SH-SY5Y (cell line): ENCODE results near the gene POU3F1.

Source experiments
- GATA2 ChIP-seq: IDR thresholded peaks from 2 replicates; pipeline ENCODE4 v1.6.1; 2011; ENCODE audit warnings: mild to moderate bottlenecking, low read depth, low read length
- GATA3 ChIP-seq: IDR thresholded peaks from 2 replicates; pipeline ENCODE4 v1.6.1; 2011; ENCODE audit warnings: low read depth, mild to moderate bottlenecking, low read length, moderate library complexity

The POU3F1 gene

GRCh38 chr1:38003261-38004250 lies 43.0 kb downstream of the POU3F1 start:
- no peak for TF ChIP-seq GATA2
- TF ChIP-seq GATA3, result no peak

- TF ChIP-seq GATA2, result no peak
- TF ChIP-seq GATA3, result no peak
These were observed 45.8 kb downstream of the POU3F1 start for GRCh38 chr1:38000529-38001455.

GRCh38 chr1:38000233-38000528 lies 46.4 kb downstream of the POU3F1 start:
- TF ChIP-seq GATA3 (no peak), GATA2 (no peak)

GRCh38 chr1:37999430-38000232 lies 47.0 kb downstream of the POU3F1 start:
- TF ChIP-seq GATA2 (no peak), GATA3 (no peak)

- TF ChIP-seq GATA3, result no peak
- TF ChIP-seq GATA2, result no peak
These were observed 47.6 kb downstream of the POU3F1 start for GRCh38 chr1:37998913-37999429.

- TF ChIP-seq GATA2, result no peak
- no peak for TF ChIP-seq GATA3
These were observed 48.3 kb downstream of the POU3F1 start for GRCh38 chr1:37998089-37998808.

GRCh38 chr1:37997256-37998088 lies 49.1 kb downstream of the POU3F1 start:
- no peak for TF ChIP-seq GATA3
- no peak for TF ChIP-seq GATA2

- TF ChIP-seq GATA3, result no peak
- TF ChIP-seq GATA2, result no peak
These were observed 50.7 kb downstream of the POU3F1 start for GRCh38 chr1:37995751-37996345.

- TF ChIP-seq GATA3, result no peak
- TF ChIP-seq GATA2, result no peak
These were observed 51.6 kb downstream of the POU3F1 start for GRCh38 chr1:37994886-37995566.
